Brain pericyte (primary cell): ENCODE results near the gene NTRK2.

Experiments
- DNase-seq: peaks from one replicate; pipeline ENCODE4 v3.0.0-alpha.2; 2012; ENCODE audit warnings: low read depth, low spot score

NTRK2 gene

GRCh38 chr9:85013703-85014102, 344.2 kb downstream of the NTRK2 start:
- DNase-seq, result no peak

GRCh38 chr9:85014292-85014691, 344.8 kb downstream of the NTRK2 start:
- DNase-seq, result no peak

- no peak for DNase-seq
These were observed 347.0 kb downstream of the NTRK2 start for GRCh38 chr9:85016384-85017006.

GRCh38 chr9:85020791-85021190, 351.3 kb downstream of the NTRK2 start:
- DNase-seq, result no peak

- no peak for DNase-seq
These were observed 352.2 kb downstream of the NTRK2 start for GRCh38 chr9:85021686-85022085.

GRCh38 chr9:85024374-85024773, 354.8 kb downstream of the NTRK2 start:
- no peak for DNase-seq

GRCh38 chr9:85025638-85026037, 356.1 kb downstream of the NTRK2 start:
- no peak for DNase-seq

GRCh38 chr9:85027870-85028269, 358.3 kb downstream of the NTRK2 start:
- no peak for DNase-seq

- no peak for DNase-seq
These were observed 360.8 kb downstream of the NTRK2 start for GRCh38 chr9:85030316-85030715.

GRCh38 chr9:85036496-85036895, 367.0 kb downstream of the NTRK2 start:
- DNase-seq, result no peak

GRCh38 chr9:85038061-85038460, 368.5 kb downstream of the NTRK2 start:
- no peak for DNase-seq

GRCh38 chr9:85038824-85039608, 369.5 kb downstream of the NTRK2 start:
- no peak for DNase-seq

GRCh38 chr9:85040146-85040545, 370.6 kb downstream of the NTRK2 start:
- no peak for DNase-seq

- DNase-seq, result no peak
These were observed 371.4 kb downstream of the NTRK2 start for GRCh38 chr9:85040821-85041465.

- DNase-seq, result no peak
These were observed 372.1 kb downstream of the NTRK2 start for GRCh38 chr9:85041466-85042137.

- no peak for DNase-seq
These were observed 373.6 kb downstream of the NTRK2 start for GRCh38 chr9:85042981-85043647.

- no peak for DNase-seq
These were observed 375.7 kb downstream of the NTRK2 start for GRCh38 chr9:85045271-85045670.

- no peak for DNase-seq
These were observed 376.9 kb downstream of the NTRK2 start for GRCh38 chr9:85046475-85046874.

- no peak for DNase-seq
These were observed 383.8 kb downstream of the NTRK2 start for GRCh38 chr9:85053206-85053786.

GRCh38 chr9:85054017-85054416, 384.5 kb downstream of the NTRK2 start:
- no peak for DNase-seq

GRCh38 chr9:85055506-85056202, 386.1 kb downstream of the NTRK2 start:
- no peak for DNase-seq
